NCI-H146 (cell line): ENCODE measurements around the gene POLRMT.
"Not testable (repeated sequence)": the region's sequence is repeated elsewhere in the genome, so short reads cannot be mapped to it uniquely, and the experiment has no call there.

Experiments
- DNase-seq: peaks from one replicate; lab custom pipeline; 2025; lab: John Stamatoyannopoulos, UW

The POLRMT gene

GRCh38 chr19:611481-611868 is 21.9 kb downstream of the POLRMT start:
- DNase-seq, result no peak

- DNase-seq, result no peak
These were observed 22.4 kb downstream of the POLRMT start for GRCh38 chr19:610801-611480.

GRCh38 chr19:610071-610800 is 23.1 kb downstream of the POLRMT start:
- no peak for DNase-seq

- DNase-seq, result no peak
These were observed 24.4 kb downstream of the POLRMT start for GRCh38 chr19:609004-609346.

GRCh38 chr19:608155-609003 is 25.0 kb downstream of the POLRMT start:
- DNase-seq, result no peak

GRCh38 chr19:607301-608154 is 25.8 kb downstream of the POLRMT start:
- no peak for DNase-seq

- peak; percentile 18 for DNase-seq
These were observed 28.0 kb downstream of the POLRMT start for GRCh38 chr19:605061-605971.

GRCh38 chr19:604355-604754 is 29.0 kb downstream of the POLRMT start:
- DNase-seq, result peak; percentile 17

GRCh38 chr19:603779-604178 is 29.6 kb downstream of the POLRMT start:
- DNase-seq, result not testable (repeated sequence)

- not testable (repeated sequence) for DNase-seq
These were observed 30.1 kb downstream of the POLRMT start for GRCh38 chr19:603302-603639.

GRCh38 chr19:602391-603301 is 30.7 kb downstream of the POLRMT start:
- no peak for DNase-seq

GRCh38 chr19:601790-602189 is 31.5 kb downstream of the POLRMT start:
- DNase-seq, result no peak

- no peak for DNase-seq
These were observed 32.0 kb downstream of the POLRMT start for GRCh38 chr19:601310-601709.

- DNase-seq, result no peak
These were observed 35.7 kb downstream of the POLRMT start for GRCh38 chr19:597406-598315.

GRCh38 chr19:596263-596655 is 37.1 kb downstream of the POLRMT start:
- no peak for DNase-seq

- no peak for DNase-seq
These were observed 37.7 kb downstream of the POLRMT start for GRCh38 chr19:595326-596262.

GRCh38 chr19:594265-594870 is 39.0 kb downstream of the POLRMT start:
- no peak for DNase-seq
